SU-DHL-6 (cell line): ENCODE data around the gene ADH7.

Source experiments
- H2AFZ ChIP-seq: fragments of 200-600 bp; sonication (generic); 2 replicates; pipeline ENCODE4 v1.6.1; 2014; ENCODE audit warnings: low read depth, mild to moderate bottlenecking, moderate library complexity, mixed read lengths, antibody characterized with exemption, low read length; ENCODE audit not compliant: severe bottlenecking
- H3F3A ChIP-seq: fragments of 200-600 bp; shearing (Covaris generic); 2 replicates; pipeline ENCODE4 v1.6.0; 2016; ENCODE audit warnings: antibody characterized with exemption, mild to moderate bottlenecking; ENCODE audit not compliant: insufficient read depth
- H3K27ac ChIP-seq: fragments of 200-600 bp; sonication (generic); 2 replicates; pipeline ENCODE4 v1.5.1; 2016; ENCODE audit warnings: low read depth, mild to moderate bottlenecking, low read length, moderate library complexity, mixed read lengths
- H3K27me3 ChIP-seq: fragments of 200-600 bp; sonication (generic), shearing (Covaris generic); 2 replicates; pipeline ENCODE4 v1.6.0; 2014; ENCODE audit warnings: mild to moderate bottlenecking, low read length
- H3K36me3 ChIP-seq: fragments of 200-600 bp; sonication (generic); 2 replicates; pipeline ENCODE4 v1.6.1; 2014; ENCODE audit warnings: mild to moderate bottlenecking, low read length, mixed read lengths
- H3K4me2 ChIP-seq: fragments of 300-600, 200-600 bp; shearing (Covaris generic), sonication (generic); 2 replicates; pipeline ENCODE4 v1.6.0; 2014; ENCODE audit warnings: low read length, low read depth, mild to moderate bottlenecking; ENCODE audit not compliant: poor library complexity, severe bottlenecking
- H3K4me3 ChIP-seq: fragments of 200-600 bp; sonication (generic); 2 replicates; pipeline ENCODE4 v1.5.1; 2014; ENCODE audit warnings: antibody characterized with exemption, low read length, mild to moderate bottlenecking, mixed read lengths; ENCODE audit not compliant: insufficient read depth, poor library complexity, severe bottlenecking
- H3K79me2 ChIP-seq: fragments of 200-600 bp; sonication (generic); 2 replicates; pipeline ENCODE4 v1.6.1; 2014; ENCODE audit warnings: mild to moderate bottlenecking, low read length, moderate library complexity; ENCODE audit not compliant: insufficient read depth
- H3K9ac ChIP-seq: fragments of 200-600 bp; sonication (generic); 2 replicates; pipeline ENCODE4 v1.7.0; 2014; ENCODE audit warnings: mild to moderate bottlenecking, low read length
- H3K9me2 ChIP-seq: fragments of 200-600 bp; sonication (generic); replicated peaks from 2 replicates; pipeline ENCODE4 v1.6.1; 2014; ENCODE audit warnings: low read length; ENCODE audit not compliant: insufficient read depth
- H3K9me3 ChIP-seq: fragments of 200-600 bp; sonication (generic); 2 replicates; pipeline ENCODE4 v1.6.1; 2014; ENCODE audit warnings: low read length, mixed read lengths; ENCODE audit not compliant: insufficient read depth
- H4K20me1 ChIP-seq: fragments of 200-600 bp; sonication (generic); 2 replicates; pipeline ENCODE4 v1.6.1; 2014; ENCODE audit warnings: low read depth, mild to moderate bottlenecking, antibody characterized with exemption, low read length, moderate library complexity, mixed read lengths
- EZH2phosphoT487 ChIP-seq: fragments of 200-600 bp; sonication (generic), shearing (Covaris generic); conservative IDR thresholded peaks from 2 replicates; pipeline ENCODE4 v1.6.1; 2018; ENCODE audit warnings: mild to moderate bottlenecking, antibody characterized with exemption, low read length, moderate library complexity, mixed read lengths
- TF ChIP-seq, protein P1 (sequence below): fragments of 200-600 bp; sonication (generic); IDR thresholded peaks from one replicate; pipeline ENCODE4 v1.5.1; 2017; ENCODE audit warnings: antibody characterized with exemption, mild to moderate bottlenecking, low read length, moderate library complexity; ENCODE audit not compliant: insufficient read depth, poor library complexity, severe bottlenecking

Gene ADH7

DNA sequence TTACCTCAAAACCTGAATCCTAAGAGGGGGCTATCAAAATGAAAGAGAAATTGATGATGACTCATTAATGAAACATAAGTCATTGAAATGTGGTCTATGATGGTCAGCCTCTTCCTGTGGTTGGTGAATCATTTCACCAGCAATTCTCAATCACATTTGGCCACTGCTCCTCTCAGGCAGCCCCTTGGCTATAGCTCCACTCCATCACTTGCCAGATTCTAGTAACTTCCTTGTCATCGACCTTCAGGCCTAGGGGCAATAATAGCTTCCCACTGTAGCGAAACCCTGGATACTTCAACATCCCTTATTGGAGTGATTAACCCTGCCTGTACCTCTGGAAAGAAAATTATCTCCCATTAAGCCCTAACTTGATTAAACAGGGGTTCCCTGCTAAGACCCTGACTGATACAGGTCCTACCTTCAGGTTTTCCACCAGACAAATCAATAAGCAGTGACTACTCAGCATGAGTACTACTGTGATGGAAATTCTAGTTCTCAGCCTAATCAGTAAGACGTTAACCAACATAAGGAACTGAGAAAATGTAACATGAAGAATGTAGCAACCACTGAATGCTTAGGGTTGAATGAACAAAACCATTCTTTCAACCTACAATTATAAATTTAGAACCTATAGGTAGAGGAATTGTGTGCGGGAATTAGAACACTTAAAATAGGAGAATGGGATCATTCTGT lies 30.4 kb downstream of the ADH7 start:
- H3K9ac ChIP-seq, result no peak overlapping the region
- H3F3A ChIP-seq, result no peaks in the 10 kb centered on the region
- H3K36me3 ChIP-seq, result no peaks in the 10 kb centered on the region
- no peak for TF ChIP-seq EZH2phosphoT487
- TF ChIP-seq, protein P1, sequence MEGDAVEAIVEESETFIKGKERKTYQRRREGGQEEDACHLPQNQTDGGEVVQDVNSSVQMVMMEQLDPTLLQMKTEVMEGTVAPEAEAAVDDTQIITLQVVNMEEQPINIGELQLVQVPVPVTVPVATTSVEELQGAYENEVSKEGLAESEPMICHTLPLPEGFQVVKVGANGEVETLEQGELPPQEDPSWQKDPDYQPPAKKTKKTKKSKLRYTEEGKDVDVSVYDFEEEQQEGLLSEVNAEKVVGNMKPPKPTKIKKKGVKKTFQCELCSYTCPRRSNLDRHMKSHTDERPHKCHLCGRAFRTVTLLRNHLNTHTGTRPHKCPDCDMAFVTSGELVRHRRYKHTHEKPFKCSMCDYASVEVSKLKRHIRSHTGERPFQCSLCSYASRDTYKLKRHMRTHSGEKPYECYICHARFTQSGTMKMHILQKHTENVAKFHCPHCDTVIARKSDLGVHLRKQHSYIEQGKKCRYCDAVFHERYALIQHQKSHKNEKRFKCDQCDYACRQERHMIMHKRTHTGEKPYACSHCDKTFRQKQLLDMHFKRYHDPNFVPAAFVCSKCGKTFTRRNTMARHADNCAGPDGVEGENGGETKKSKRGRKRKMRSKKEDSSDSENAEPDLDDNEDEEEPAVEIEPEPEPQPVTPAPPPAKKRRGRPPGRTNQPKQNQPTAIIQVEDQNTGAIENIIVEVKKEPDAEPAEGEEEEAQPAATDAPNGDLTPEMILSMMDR, result no peak
- H4K20me1 ChIP-seq, result no peaks in the 10 kb centered on the region
- H2AFZ ChIP-seq, result no peak overlapping the region
- H3K79me2 ChIP-seq, result no peaks in the 10 kb centered on the region
- no peak overlapping the region for H3K4me2 ChIP-seq
- no peaks in the 10 kb centered on the region for H3K27me3 ChIP-seq
- H3K27ac ChIP-seq, result no peak overlapping the region
- H3K9me2 ChIP-seq, result no peaks in the 10 kb centered on the region
- H3K4me3 ChIP-seq, result no peak overlapping the region
- H3K9me3 ChIP-seq, result no peaks in the 10 kb centered on the region

DNA sequence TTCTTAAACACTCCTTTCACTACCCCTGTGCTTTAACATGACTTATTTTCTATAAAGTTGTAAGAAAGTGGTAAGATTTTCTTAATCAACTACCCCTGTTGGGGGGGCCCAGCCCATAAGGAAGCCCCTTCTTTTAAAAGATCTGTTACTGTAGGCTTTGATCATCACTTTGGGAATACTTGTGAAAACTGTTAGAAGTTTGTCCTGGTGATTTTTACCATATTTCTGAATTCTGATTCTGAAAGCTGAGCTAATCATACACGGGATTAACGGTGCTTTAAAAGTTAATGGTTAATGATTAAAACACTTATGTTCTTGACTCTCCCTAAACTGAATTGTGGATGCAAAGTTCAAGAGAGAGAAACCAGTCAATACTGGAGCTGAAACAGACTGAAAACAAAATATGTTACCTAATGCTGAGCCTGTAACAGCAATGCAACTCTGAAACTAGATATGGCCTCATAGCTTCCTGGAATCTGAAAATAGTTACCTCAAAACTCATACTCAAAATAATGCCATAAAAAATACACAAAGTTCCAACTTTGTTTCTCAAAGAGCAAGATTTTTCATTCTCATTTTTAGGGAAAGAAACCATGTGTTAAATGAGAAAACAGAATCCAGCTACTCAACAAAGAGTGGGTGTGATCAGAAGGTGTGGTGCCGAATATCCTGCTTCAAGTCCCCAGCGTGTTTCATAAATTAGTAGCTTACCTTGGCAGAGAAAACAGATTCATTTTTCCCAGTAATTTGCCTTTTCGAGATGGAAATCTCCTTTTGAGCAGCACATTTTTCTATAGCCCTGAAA lies 31.6 kb downstream of the ADH7 start:
- Histone ChIP-seq H3K9me2 (no peaks in the 10 kb centered on the region), H4K20me1 (no peaks in the 10 kb centered on the region), H3K79me2 (no peaks in the 10 kb centered on the region), H3K27me3 (no peaks in the 10 kb centered on the region), H3K27ac (no peak overlapping the region), H3K4me3 (no peak overlapping the region), H2AFZ (no peak overlapping the region), H3K36me3 (no peaks in the 10 kb centered on the region), H3K9me3 (no peaks in the 10 kb centered on the region), H3F3A (no peaks in the 10 kb centered on the region), H3K4me2 (no peak overlapping the region), H3K9ac (no peak overlapping the region)
- TF ChIP-seq, protein P1, result no peak
- no peak for TF ChIP-seq EZH2phosphoT487

DNA sequence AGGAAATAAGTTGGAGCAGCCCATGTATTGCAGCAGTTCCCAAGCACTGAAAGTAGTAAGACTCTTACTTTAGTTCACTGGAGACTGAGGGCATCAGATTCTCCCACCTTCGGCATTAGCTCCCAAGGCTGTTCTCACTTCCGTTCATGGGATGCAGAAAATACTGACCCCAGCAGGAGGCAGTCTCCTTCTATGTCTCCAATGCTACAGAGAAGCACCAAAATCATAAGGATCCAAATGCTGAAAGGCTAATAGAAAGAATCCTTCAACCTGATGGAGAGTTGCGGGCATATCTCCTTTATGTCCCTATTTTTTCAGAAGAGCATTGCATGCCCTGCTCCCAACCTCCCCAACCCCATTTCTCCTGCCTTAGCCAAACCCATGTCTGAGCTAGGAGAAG lies 32.4 kb downstream of the ADH7 start:
- Histone ChIP-seq H3K36me3 (no peaks in the 10 kb centered on the region), H3K27me3 (no peaks in the 10 kb centered on the region), H3K9me3 (no peaks in the 10 kb centered on the region), H3F3A (no peaks in the 10 kb centered on the region), H3K27ac (no peak overlapping the region), H3K4me2 (no peak overlapping the region), H3K9ac (no peak overlapping the region), H3K79me2 (no peaks in the 10 kb centered on the region), H2AFZ (no peak overlapping the region), H3K4me3 (no peak overlapping the region), H3K9me2 (no peaks in the 10 kb centered on the region), H4K20me1 (no peaks in the 10 kb centered on the region)
- no peak for TF ChIP-seq EZH2phosphoT487
- TF ChIP-seq, protein P1, result no peak
